HepG2 (cell line): ENCODE results near the gene UPF3A. TPM values are rescaled to one million over a fixed set of nuclear protein-coding genes. Genes with fewer than 3 reads are reported as not detected.

Experiments used
- ARNT2 ChIP-seq: sonication (generic); formaldehyde crosslinking; IDR thresholded peaks from 2 replicates; pipeline ENCODE4 v1.8.0; 2022; ENCODE audit warnings: mild to moderate bottlenecking, low read depth, missing genetic modification reagents, moderate library complexity
- BHLHE40 ChIP-seq: IDR thresholded peaks from 2 replicates; pipeline ENCODE4 v1.6.1; 2011; ENCODE audit warnings: low read length, improper control_type of control experiment
- BRD4 ChIP-seq: sonication (generic); formaldehyde crosslinking; IDR thresholded peaks from 2 replicates; pipeline ENCODE4 v1.4.0; 2020; ENCODE audit warnings: missing genetic modification reagents
- CHCHD3 ChIP-seq: sonication (generic); formaldehyde crosslinking; IDR thresholded peaks from 2 replicates; pipeline ENCODE4 v1.8.0; 2022; ENCODE audit warnings: mild to moderate bottlenecking, missing genetic modification reagents, moderate library complexity
- ETV6 ChIP-seq: sonication (generic); formaldehyde crosslinking; conservative IDR thresholded peaks from 2 replicates; pipeline ENCODE4 v1.4.0; 2020; ENCODE audit warnings: missing genetic modification reagents
- FOSL1 ChIP-seq: sonication (generic); formaldehyde crosslinking; IDR thresholded peaks from 2 replicates; pipeline ENCODE4 v1.9.0; 2021; ENCODE audit warnings: missing genetic modification reagents, borderline replicate concordance
- JDP2 ChIP-seq: sonication (generic); formaldehyde crosslinking; IDR thresholded peaks from 2 replicates; pipeline ENCODE4 v1.8.1; 2022; ENCODE audit warnings: missing genetic modification reagents, borderline replicate concordance
- NFKB2 ChIP-seq: sonication (generic); formaldehyde crosslinking; IDR thresholded peaks from 2 replicates; pipeline ENCODE4 v1.4.0; 2020; ENCODE audit warnings: missing genetic modification reagents, borderline replicate concordance
- NR2C2 ChIP-seq: sonication (generic); formaldehyde crosslinking; IDR thresholded peaks from 2 replicates; pipeline ENCODE4 v1.4.0; 2020; ENCODE audit warnings: missing genetic modification reagents, mild to moderate bottlenecking, moderate library complexity, borderline replicate concordance
- NR2F2 ChIP-seq: IDR thresholded peaks from 2 replicates; pipeline ENCODE4 v1.6.1; 2012; ENCODE audit warnings: low read depth, inconsistent platforms, borderline replicate concordance
- POLR2G ChIP-seq: fragments of 200-400 bp; formaldehyde crosslinking; IDR thresholded peaks from 2 replicates; pipeline ENCODE4 v1.6.1; 2018; ENCODE audit warnings: mild to moderate bottlenecking, low read depth, low read length, moderate library complexity
- PRMT3 ChIP-seq: sonication (generic); formaldehyde crosslinking; IDR thresholded peaks from 2 replicates; pipeline ENCODE4 v1.8.1; 2022; ENCODE audit warnings: low read depth, mild to moderate bottlenecking, moderate library complexity, missing genetic modification reagents, borderline replicate concordance
- RXRA ChIP-seq: sonication (generic); formaldehyde crosslinking; IDR thresholded peaks from 2 replicates; pipeline ENCODE4 v1.5.1; 2020; ENCODE audit warnings: missing genetic modification reagents
- SMYD3 ChIP-seq: sonication (generic); formaldehyde crosslinking; IDR thresholded peaks from 2 replicates; pipeline ENCODE4 v1.8.1; 2023; ENCODE audit warnings: mild to moderate bottlenecking, missing genetic modification reagents
- YY1 ChIP-seq: IDR thresholded peaks from 2 replicates; pipeline ENCODE4 v1.6.1; 2011; ENCODE audit warnings: low read length, low read depth, moderate library complexity, mild to moderate bottlenecking; ENCODE audit not compliant: insufficient read depth, insufficient replicate concordance
- ZFP62 ChIP-seq: sonication (generic); formaldehyde crosslinking; IDR thresholded peaks from 2 replicates; pipeline ENCODE4 v1.4.0; 2020; ENCODE audit warnings: missing genetic modification reagents
- ZMYM4 ChIP-seq: sonication (generic); formaldehyde crosslinking; IDR thresholded peaks from 2 replicates; pipeline ENCODE4 v1.8.1; 2023; ENCODE audit warnings: mild to moderate bottlenecking, missing genetic modification reagents
- ZNF10 ChIP-seq: sonication (generic); formaldehyde crosslinking; IDR thresholded peaks from 2 replicates; pipeline ENCODE4 v1.4.0; 2020; ENCODE audit warnings: mild to moderate bottlenecking, low read depth, missing genetic modification reagents, borderline replicate concordance
- ZNF329 ChIP-seq: sonication (generic); formaldehyde crosslinking; IDR thresholded peaks from 2 replicates; pipeline ENCODE4 v1.9.0; 2021; ENCODE audit warnings: low read depth, mild to moderate bottlenecking, missing genetic modification reagents
- ZNF543 ChIP-seq: sonication (generic); formaldehyde crosslinking; IDR thresholded peaks from 2 replicates; pipeline ENCODE4 v1.4.0; 2020; ENCODE audit warnings: mild to moderate bottlenecking, missing genetic modification reagents
- ZNF761 ChIP-seq: sonication (generic); formaldehyde crosslinking; conservative IDR thresholded peaks from 2 replicates; pipeline ENCODE4 v1.4.0; 2020; ENCODE audit warnings: mild to moderate bottlenecking, missing genetic modification reagents
- ZNF879 ChIP-seq: sonication (generic); formaldehyde crosslinking; IDR thresholded peaks from 2 replicates; pipeline ENCODE4 v1.8.1; 2023; ENCODE audit warnings: missing genetic modification reagents
- ZZZ3 ChIP-seq: sonication (generic); formaldehyde crosslinking; IDR thresholded peaks from 2 replicates; pipeline ENCODE4 v1.4.0; 2020; ENCODE audit warnings: missing genetic modification reagents, mild to moderate bottlenecking, borderline replicate concordance
- polyA plus RNA-seq, 8 experiments: library from polyadenylated mRNA; depleted of rRNA in 3 of 8; stranded (reverse) in 7 of 8; unstranded in 1 of 8; fragments of >200 nt; fragmentation: Illumina TruSeq in 4 of 8; extraction: Trizol in 4 of 8; gene quantifications; 2 replicates each; pipeline versions ENCODE4 v1.2.1 to v1.2.3, GENCODE V29; 2011 to 2016; ENCODE audit warnings: low read depth in 4 of 8, missing spikeins in 1 of 8, mixed read lengths in 1 of 8; ENCODE audit not compliant: insufficient read depth in 1 of 8
- total RNA-seq, 5 experiments: library from RNA; depleted of rRNA; stranded (reverse); fragments of >200 nt; fragmentation: Illumina TruSeq; extraction: Trizol; gene quantifications; 2 replicates each; pipeline ENCODE4 v1.2.3, GENCODE V29; 2016; ENCODE audit warnings: low read depth in 1 of 5
- TF ChIP-seq, protein P1 (sequence below): sonication (generic); formaldehyde crosslinking; IDR thresholded peaks from 2 replicates; pipeline ENCODE4 v1.4.0; 2020; ENCODE audit warnings: missing genetic modification reagents, low read depth, mild to moderate bottlenecking, borderline replicate concordance
- TF ChIP-seq, protein P2 (sequence below): sonication (generic); formaldehyde crosslinking; IDR thresholded peaks from 2 replicates; pipeline ENCODE4 v1.4.0; 2020; ENCODE audit warnings: missing genetic modification reagents
- TF ChIP-seq, protein P3 (sequence below): sonication (generic); formaldehyde crosslinking; IDR thresholded peaks from 2 replicates; pipeline ENCODE4 v1.8.0; 2022; ENCODE audit warnings: missing genetic modification reagents, mild to moderate bottlenecking, borderline replicate concordance

UPF3A gene
- total and polyA plus RNA-seq, 2 of the 13 experiments (the other 11 are each of a cell fraction or from before 2014, with no cell fraction given) = 60.2 to 63.8 TPM

GRCh38 chr13:114234645-114235421, 46.6 kb upstream of the UPF3A start, which contains the start of gene CDC16 (continued):
- TF ChIP-seq BHLHE40 = peak; percentile 79
- peak; percentile 91 for TF ChIP-seq ARNT2 (CRISPR knock-in tag)
- peak; percentile 33 for TF ChIP-seq RXRA (CRISPR knock-in tag)
- TF ChIP-seq FOSL1 = no peak
- no peak for TF ChIP-seq ZNF10 (CRISPR knock-in tag)
- no peak for TF ChIP-seq ZNF329
- TF ChIP-seq CHCHD3 (CRISPR knock-in tag) = peak; percentile 68; the same call in 1 of the 2 replicates
- peak; percentile 97 for TF ChIP-seq ZMYM4
- TF ChIP-seq JDP2 (CRISPR knock-in tag) = peak; percentile 59; the same call in 1 of the 2 replicates
- TF ChIP-seq NFKB2 = peak; percentile 95
- TF ChIP-seq BRD4 = peak; percentile 73; the same call in 1 of the 2 replicates
- peak; percentile 47; the same call in 1 of the 2 replicates for TF ChIP-seq ZZZ3 (CRISPR knock-in tag)
- TF ChIP-seq ZFP62 (CRISPR knock-in tag) = no peak
- TF ChIP-seq, protein P1, sequence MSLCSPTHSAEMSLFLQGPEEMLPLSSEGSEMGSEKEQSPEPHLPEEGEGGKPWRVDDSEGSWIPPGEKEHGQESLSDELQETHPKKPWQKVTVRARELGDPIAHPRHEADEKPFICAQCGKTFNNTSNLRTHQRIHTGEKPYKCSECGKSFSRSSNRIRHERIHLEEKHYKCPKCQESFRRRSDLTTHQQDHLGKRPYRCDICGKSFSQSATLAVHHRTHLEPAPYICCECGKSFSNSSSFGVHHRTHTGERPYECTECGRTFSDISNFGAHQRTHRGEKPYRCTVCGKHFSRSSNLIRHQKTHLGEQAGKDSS (CRISPR knock-in tag) = peak; percentile 78; the same call in 1 of the 2 replicates
- TF ChIP-seq PRMT3 (CRISPR knock-in tag) = peak; percentile 66; the same call in 1 of the 2 replicates
- TF ChIP-seq NR2C2 (CRISPR knock-in tag) = peak; percentile 36; the same call in 1 of the 2 replicates
- peak; percentile 76 for TF ChIP-seq ETV6
- peak; percentile 85; the same call in 1 of the 2 replicates for TF ChIP-seq ZNF761 (CRISPR knock-in tag)
- peak; percentile 89; the same call in 1 of the 2 replicates for TF ChIP-seq ZNF879 (CRISPR knock-in tag)
- peak; percentile 78 for TF ChIP-seq POLR2G
- peak; percentile 67; the same call in 1 of the 2 replicates for TF ChIP-seq SMYD3 (CRISPR knock-in tag)
- TF ChIP-seq ZNF543 = peak; percentile 59; the same call in 1 of the 2 replicates
- TF ChIP-seq, protein P2, sequence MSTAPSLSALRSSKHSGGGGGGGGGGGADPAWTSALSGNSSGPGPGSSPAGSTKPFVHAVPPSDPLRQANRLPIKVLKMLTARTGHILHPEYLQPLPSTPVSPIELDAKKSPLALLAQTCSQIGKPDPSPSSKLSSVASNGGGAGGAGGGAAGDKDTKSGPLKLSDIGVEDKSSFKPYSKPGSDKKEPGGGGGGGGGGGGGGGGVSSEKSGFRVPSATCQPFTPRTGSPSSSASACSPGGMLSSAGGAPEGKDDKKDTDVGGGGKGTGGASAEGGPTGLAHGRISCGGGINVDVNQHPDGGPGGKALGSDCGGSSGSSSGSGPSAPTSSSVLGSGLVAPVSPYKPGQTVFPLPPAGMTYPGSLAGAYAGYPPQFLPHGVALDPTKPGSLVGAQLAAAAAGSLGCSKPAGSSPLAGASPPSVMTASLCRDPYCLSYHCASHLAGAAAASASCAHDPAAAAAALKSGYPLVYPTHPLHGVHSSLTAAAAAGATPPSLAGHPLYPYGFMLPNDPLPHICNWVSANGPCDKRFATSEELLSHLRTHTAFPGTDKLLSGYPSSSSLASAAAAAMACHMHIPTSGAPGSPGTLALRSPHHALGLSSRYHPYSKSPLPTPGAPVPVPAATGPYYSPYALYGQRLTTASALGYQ (CRISPR knock-in tag) = peak; percentile 62; the same call in 1 of the 2 replicates
- TF ChIP-seq, protein P3, sequence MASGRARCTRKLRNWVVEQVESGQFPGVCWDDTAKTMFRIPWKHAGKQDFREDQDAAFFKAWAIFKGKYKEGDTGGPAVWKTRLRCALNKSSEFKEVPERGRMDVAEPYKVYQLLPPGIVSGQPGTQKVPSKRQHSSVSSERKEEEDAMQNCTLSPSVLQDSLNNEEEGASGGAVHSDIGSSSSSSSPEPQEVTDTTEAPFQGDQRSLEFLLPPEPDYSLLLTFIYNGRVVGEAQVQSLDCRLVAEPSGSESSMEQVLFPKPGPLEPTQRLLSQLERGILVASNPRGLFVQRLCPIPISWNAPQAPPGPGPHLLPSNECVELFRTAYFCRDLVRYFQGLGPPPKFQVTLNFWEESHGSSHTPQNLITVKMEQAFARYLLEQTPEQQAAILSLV (CRISPR knock-in tag) = peak; percentile 82; the same call in 1 of the 2 replicates
- TF ChIP-seq NR2F2 = no peak
- peak; percentile 65 for TF ChIP-seq YY1
